Smooth muscle cell (in vitro differentiated cells): Measurements from ENCODE around the gene KIF2A. TPM values are rescaled to one million over a fixed set of nuclear protein-coding genes. Genes with fewer than 3 reads are reported as not detected.
A peak's percentile ranks its signal among the peaks of the same experiment; 100 is the strongest.

Experiments used
- DNase-seq: peaks from one replicate; lab custom pipeline; 2025; ENCODE audit not compliant: unreplicated experiment; lab: John Stamatoyannopoulos, UW
- H2AFZ ChIP-seq: fragments of 200-600 bp; sonication (generic); 2 replicates; pipeline ENCODE4 v1.6.0; 2016; ENCODE audit warnings: antibody characterized with exemption, low read depth, mild to moderate bottlenecking
- H3F3A ChIP-seq: fragments of 200-600 bp; sonication (generic); 2 replicates; pipeline ENCODE4 v1.6.0; 2017; ENCODE audit warnings: antibody characterized with exemption, low read depth
- H3K27ac ChIP-seq: fragments of 200-600 bp; sonication (generic); 2 replicates; pipeline ENCODE4 v1.5.1; 2016; ENCODE audit warnings: low read depth, mild to moderate bottlenecking
- H3K27me3 ChIP-seq: fragments of 200-600 bp; sonication (generic); 2 replicates; pipeline ENCODE4 v1.6.1; 2016; ENCODE audit warnings: low read depth, mild to moderate bottlenecking
- H3K36me3 ChIP-seq: fragments of 200-600 bp; sonication (generic); 2 replicates; pipeline ENCODE4 v1.5.1; 2016; ENCODE audit warnings: low read depth
- H3K4me1 ChIP-seq: fragments of 200-600 bp; sonication (generic); 2 replicates; pipeline ENCODE4 v1.5.1; 2016; ENCODE audit warnings: low read depth
- H3K4me2 ChIP-seq: fragments of 200-600 bp; sonication (generic); 2 replicates; pipeline ENCODE4 v1.6.0; 2016; ENCODE audit warnings: mild to moderate bottlenecking
- H3K4me3 ChIP-seq: fragments of 200-600 bp; sonication (generic); 2 replicates; pipeline ENCODE4 v1.5.1; 2016; ENCODE audit warnings: mild to moderate bottlenecking
- H3K79me2 ChIP-seq: fragments of 200-600 bp; sonication (generic); 2 replicates; pipeline ENCODE4 v1.6.0; 2016; ENCODE audit warnings: low read depth, mild to moderate bottlenecking
- H3K9ac ChIP-seq: fragments of 200-600 bp; sonication (generic); 2 replicates; pipeline ENCODE4 v1.6.0; 2016; ENCODE audit warnings: low read depth
- H3K9me3 ChIP-seq: fragments of 200-600 bp; sonication (generic); replicated peaks from 2 replicates; pipeline ENCODE4 v1.5.1; 2016; ENCODE audit warnings: low read depth
- H4K20me1 ChIP-seq: fragments of 200-600 bp; sonication (generic); 2 replicates; pipeline ENCODE4 v1.6.0; 2016; ENCODE audit warnings: low read depth
- CTCF ChIP-seq: fragments of 200-600 bp; sonication (generic); IDR thresholded peaks from 2 replicates; pipeline ENCODE4 v1.5.1; 2017; ENCODE audit warnings: borderline replicate concordance, mild to moderate bottlenecking, antibody characterized with exemption; ENCODE audit not compliant: insufficient read depth, poor library complexity, severe bottlenecking
- WGBS: methylation state at CpG from one replicate; pipeline ENCODE4 v1.1.7; 2016; ENCODE audit warnings: low lambda C conversion rate; 5-methylcytosine and 5-hydroxymethylcytosine counted together
- polyA plus RNA-seq: library from polyadenylated mRNA; unstranded; fragments of >200 nt; fragmentation: Nextera tagmentation; extraction: Ambion mirVana; gene quantifications from 2 replicates; pipeline ENCODE4 v1.2.1, GENCODE V29; 2016
- total RNA-seq: library from RNA; depleted of rRNA; stranded (reverse); fragments of >200 nt; gene quantifications from 2 replicates; pipeline ENCODE4 v1.2.3, GENCODE V29; 2014

KIF2A gene
- 67.8 and 89.2 TPM in 2 replicates for total RNA-seq
- 34.4 and 36.4 TPM in 2 replicates for polyA plus RNA-seq

- Histone ChIP-seq H3F3A (peaks cover 7% of the 10 kb centered on the region), H3K36me3 (no peaks in the 10 kb centered on the region), H3K27ac (peak within 1 kb of the TSS; percentile 78), H3K79me2 (peaks cover 48% of the 10 kb centered on the region), H3K9me3 (no peaks in the 10 kb centered on the region), H3K4me3 (peak within 1 kb of the TSS; percentile 85), H2AFZ (peak within 1 kb of the TSS; percentile 88), H4K20me1 (peaks cover 38% of the 10 kb centered on the region), H3K27me3 (no peaks in the 10 kb centered on the region), H3K4me2 (peak within 1 kb of the TSS; percentile 90), H3K9ac (peak within 1 kb of the TSS; percentile 83), H3K4me1 (peaks cover 17% of the 10 kb centered on the region)
- TF ChIP-seq CTCF = no peak
- DNase-seq = peak; percentile 83
- WGBS = 1% methylated on average over 27 of the region's 66 CpGs
Observed at GRCh38 chr5:62305715-62306322, at the start of gene KIF2A. Gene KIF2A (plus strand): TSS chr5:62306206. CDS start chr5:62306473, 267 bp downstream.

- DNase-seq = no peak
- H3K27ac ChIP-seq = no peak overlapping the region
- no peak overlapping the region for H3K4me3 ChIP-seq
- no peaks in the 10 kb centered on the region for H3F3A ChIP-seq
- no peak for TF ChIP-seq CTCF
- no peaks in the 10 kb centered on the region for H3K36me3 ChIP-seq
- H4K20me1 ChIP-seq = no peaks in the 10 kb centered on the region
- no peaks in the 10 kb centered on the region for H3K27me3 ChIP-seq
- H3K79me2 ChIP-seq = no peaks in the 10 kb centered on the region
- no peak overlapping the region for H3K9ac ChIP-seq
- H2AFZ ChIP-seq = no peak overlapping the region
- H3K4me1 ChIP-seq = peaks cover 11% of the 10 kb centered on the region
- no peak overlapping the region for H3K4me2 ChIP-seq
- H3K9me3 ChIP-seq = no peaks in the 10 kb centered on the region
Observed at GRCh38 chr5:62257020-62257367, 49.0 kb upstream of the KIF2A start.

- no peak overlapping the region for H3K4me3 ChIP-seq
- H3K27ac ChIP-seq = no peak overlapping the region
- no peaks in the 10 kb centered on the region for H4K20me1 ChIP-seq
- H2AFZ ChIP-seq = no peak overlapping the region
- H3K79me2 ChIP-seq = no peaks in the 10 kb centered on the region
- H3K4me2 ChIP-seq = no peak overlapping the region
- no peak overlapping the region for H3K9ac ChIP-seq
- no peaks in the 10 kb centered on the region for H3F3A ChIP-seq
- H3K27me3 ChIP-seq = no peaks in the 10 kb centered on the region
- peaks cover 11% of the 10 kb centered on the region for H3K4me1 ChIP-seq
- TF ChIP-seq CTCF = no peak
- DNase-seq = no peak
- H3K9me3 ChIP-seq = no peaks in the 10 kb centered on the region
- H3K36me3 ChIP-seq = no peaks in the 10 kb centered on the region
Observed at GRCh38 chr5:62258654-62259053, 47.4 kb upstream of the KIF2A start.

GRCh38 chr5:62259699-62260250, 46.2 kb upstream of the KIF2A start:
- H4K20me1 ChIP-seq = no peaks in the 10 kb centered on the region
- no peaks in the 10 kb centered on the region for H3K27me3 ChIP-seq
- no peaks in the 10 kb centered on the region for H3K79me2 ChIP-seq
- H3K36me3 ChIP-seq = no peaks in the 10 kb centered on the region
- peaks cover 11% of the 10 kb centered on the region for H3K4me1 ChIP-seq
- no peak overlapping the region for H3K4me3 ChIP-seq
- WGBS = 93% methylated on average over 2 of the region's 2 CpGs
- H3K9ac ChIP-seq = no peak overlapping the region
- H3F3A ChIP-seq = no peaks in the 10 kb centered on the region
- no peak overlapping the region for H3K4me2 ChIP-seq
- TF ChIP-seq CTCF = no peak
- no peaks in the 10 kb centered on the region for H3K9me3 ChIP-seq
- DNase-seq = no peak
- no peak overlapping the region for H2AFZ ChIP-seq
- no peak overlapping the region for H3K27ac ChIP-seq
